ENCODE measurements around the gene CACNG5.

GRCh38 chr17:66858226-66859083, 23.5 kb downstream of the CACNG5 start:
- TF ChIP-seq, protein P1, sequence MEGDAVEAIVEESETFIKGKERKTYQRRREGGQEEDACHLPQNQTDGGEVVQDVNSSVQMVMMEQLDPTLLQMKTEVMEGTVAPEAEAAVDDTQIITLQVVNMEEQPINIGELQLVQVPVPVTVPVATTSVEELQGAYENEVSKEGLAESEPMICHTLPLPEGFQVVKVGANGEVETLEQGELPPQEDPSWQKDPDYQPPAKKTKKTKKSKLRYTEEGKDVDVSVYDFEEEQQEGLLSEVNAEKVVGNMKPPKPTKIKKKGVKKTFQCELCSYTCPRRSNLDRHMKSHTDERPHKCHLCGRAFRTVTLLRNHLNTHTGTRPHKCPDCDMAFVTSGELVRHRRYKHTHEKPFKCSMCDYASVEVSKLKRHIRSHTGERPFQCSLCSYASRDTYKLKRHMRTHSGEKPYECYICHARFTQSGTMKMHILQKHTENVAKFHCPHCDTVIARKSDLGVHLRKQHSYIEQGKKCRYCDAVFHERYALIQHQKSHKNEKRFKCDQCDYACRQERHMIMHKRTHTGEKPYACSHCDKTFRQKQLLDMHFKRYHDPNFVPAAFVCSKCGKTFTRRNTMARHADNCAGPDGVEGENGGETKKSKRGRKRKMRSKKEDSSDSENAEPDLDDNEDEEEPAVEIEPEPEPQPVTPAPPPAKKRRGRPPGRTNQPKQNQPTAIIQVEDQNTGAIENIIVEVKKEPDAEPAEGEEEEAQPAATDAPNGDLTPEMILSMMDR (IDR thresholded peaks at IDR 0.05), result no peak
- no peak for TF ChIP-seq POLR2A (IDR thresholded peaks at IDR 0.05)

All from right lobe of liver (tissue), 4 donors.